Activated T-cell treated with anti-CD3 and anti-CD28 coated beads for 48 hours (primary cell): ENCODE data around the gene ZNF280C.
"Not testable (repeated sequence)": the region's sequence is repeated elsewhere in the genome, so short reads cannot be mapped to it uniquely, and the experiment has no call there.

ENCODE experiments used
- DNase-seq: peaks from one replicate; pipeline ENCODE4 v3.0.0-alpha.2; 2020; ENCODE audit warnings: low read depth

ZNF280C gene

GRCh38 chrX:130260316-130260715 lies 8.4 kb downstream of the ZNF280C start:
- DNase-seq: no peak

DNA sequence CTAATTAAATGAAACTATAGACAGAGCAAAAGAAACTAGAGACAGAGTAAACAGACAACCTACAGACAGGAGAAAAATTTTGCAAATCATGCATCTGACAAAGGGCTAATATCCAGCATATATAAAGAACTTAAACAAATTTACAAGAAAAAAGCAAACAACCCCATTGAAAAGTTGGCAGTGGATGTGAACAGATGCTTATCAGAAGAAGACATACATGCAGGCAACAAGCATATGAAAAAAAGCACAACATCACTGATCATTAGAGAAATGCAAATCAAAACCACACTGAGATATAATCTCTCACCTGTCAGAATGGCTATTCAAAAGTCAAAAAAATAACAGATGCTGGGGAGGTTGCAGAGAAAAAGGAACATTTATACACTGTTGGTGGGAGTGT lies 14.8 kb downstream of the ZNF280C start:
- DNase-seq: no peak

GRCh38 chrX:130251671-130252070 lies 17.0 kb downstream of the ZNF280C start:
- no peak for DNase-seq

DNA sequence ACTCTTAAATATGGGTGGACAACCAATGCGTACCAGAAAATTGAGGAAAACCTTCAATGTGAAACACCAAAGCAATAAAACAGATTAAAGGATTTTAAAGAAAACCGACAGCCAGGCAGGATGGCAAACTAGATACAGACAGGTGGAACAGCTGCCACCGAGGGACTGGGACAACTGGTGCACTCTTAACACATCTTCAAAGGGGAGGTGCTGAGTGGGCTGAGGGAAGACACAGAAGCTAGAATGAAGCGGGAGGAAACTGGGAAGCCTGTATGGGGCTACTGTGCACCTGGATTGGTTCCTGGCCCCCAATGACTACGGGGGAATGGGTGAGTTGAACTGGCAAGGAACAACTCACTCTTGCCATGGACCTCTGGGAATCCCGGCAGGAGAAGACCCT lies 20.7 kb downstream of the ZNF280C start:
- no peak for DNase-seq

DNA sequence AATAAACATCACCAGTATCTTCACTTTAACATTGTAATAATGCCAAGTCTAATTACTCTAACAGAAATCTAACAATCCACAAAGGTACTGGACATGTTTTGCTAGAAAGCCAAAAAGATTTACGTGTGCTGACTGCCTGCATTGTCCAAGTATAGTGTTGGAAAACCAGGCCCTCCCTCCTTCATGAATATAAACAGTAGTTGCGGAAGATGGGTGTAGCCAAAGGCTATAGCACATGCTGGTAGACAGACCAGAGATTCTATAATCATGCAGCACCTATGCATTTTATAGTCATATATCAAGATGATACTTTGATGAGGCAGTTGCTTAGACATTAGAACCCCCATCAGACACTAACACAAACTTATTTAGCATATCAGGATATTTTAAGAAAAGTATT lies 22.6 kb downstream of the ZNF280C start:
- DNase-seq: no peak

DNA sequence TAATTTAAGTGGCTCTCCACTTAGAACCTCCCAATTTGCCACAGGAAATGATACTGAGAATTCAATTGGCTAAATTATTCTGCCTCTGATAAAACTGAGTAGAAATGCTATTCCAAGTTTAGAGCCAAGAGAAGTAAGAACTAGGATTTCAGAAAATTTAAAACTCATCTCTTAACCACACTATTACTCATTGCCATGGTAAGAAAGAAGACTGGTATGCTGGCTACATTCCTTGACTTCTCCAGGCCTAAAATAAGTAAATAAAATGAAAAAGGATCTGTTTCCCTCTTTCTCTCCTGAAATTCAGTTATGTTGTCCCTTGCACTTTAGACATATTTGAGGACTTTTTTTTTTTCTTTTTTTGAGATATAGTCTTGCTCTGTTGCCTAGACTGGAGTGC lies 23.3 kb downstream of the ZNF280C start:
- DNase-seq: no peak

- DNase-seq: not testable (repeated sequence)
These were observed 37.5 kb downstream of the ZNF280C start for GRCh38 chrX:130231184-130231583.

DNA sequence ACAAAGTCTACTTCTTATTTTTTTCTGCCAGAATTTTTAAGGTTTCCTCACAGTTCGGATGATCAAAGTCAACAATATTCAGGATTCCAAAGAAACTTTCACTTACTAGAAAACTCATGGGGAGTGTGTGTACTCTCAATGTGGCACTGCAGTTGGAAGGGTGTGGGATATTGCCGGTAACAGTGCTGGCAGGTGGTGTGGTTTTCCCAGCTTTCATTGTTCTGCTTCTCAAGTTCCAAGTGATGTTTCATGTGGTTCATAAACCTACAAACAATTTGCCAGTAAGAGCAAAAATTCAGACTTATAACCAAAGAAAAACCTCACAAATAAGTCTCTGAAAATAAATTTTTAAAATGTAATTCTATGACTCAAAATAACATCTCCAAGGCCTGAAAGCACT lies 39.8 kb downstream of the ZNF280C start:
- no peak for DNase-seq

- DNase-seq: no peak
These were observed 43.9 kb downstream of the ZNF280C start for GRCh38 chrX:130224810-130225209.

DNA sequence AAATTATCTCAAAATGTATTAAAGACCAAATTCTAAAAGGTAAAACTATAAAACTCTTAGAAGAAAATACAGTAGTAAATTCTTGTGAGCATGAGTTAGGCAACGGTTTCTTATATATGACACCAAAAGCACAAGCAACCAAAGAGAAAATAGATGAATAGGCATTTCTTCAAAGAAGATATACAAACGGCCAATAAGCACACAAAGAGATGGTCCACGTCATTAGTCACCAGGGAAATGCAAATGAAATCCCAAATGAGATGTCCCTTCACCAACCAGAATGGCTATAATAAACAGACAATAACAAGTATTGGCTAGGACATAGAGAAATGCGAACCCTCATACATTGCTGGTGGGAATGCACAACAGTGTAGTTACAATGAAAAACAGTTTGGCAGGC lies 52.4 kb downstream of the ZNF280C start:
- no peak for DNase-seq

GRCh38 chrX:130213376-130213775 lies 55.3 kb downstream of the ZNF280C start:
- DNase-seq: no peak

DNA sequence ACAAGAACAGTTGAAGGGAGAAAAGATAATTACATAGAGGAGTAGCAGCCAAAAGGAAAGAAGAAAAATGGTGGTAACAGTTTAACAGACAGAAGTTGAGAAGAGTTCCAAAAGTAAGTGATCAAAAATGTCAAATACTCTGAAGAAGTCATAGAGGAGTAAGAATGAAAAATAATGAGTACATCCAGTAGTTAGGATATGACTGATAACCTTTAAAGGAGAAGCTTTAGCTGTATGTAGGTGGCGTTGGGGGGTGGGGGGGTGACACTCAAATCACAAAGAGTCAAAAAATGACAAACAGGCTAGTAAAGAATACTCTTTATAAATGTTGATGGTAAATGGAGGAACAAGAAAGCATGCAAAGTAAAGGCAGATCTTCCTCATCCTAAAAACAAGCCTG lies 56.3 kb downstream of the ZNF280C start:
- no peak for DNase-seq

- DNase-seq: no peak
These were observed 57.1 kb downstream of the ZNF280C start for GRCh38 chrX:130211415-130212186.

- no peak for DNase-seq
These were observed 64.1 kb downstream of the ZNF280C start for GRCh38 chrX:130204647-130205046.

GRCh38 chrX:130197464-130197863 lies 71.2 kb downstream of the ZNF280C start:
- no peak for DNase-seq

DNA sequence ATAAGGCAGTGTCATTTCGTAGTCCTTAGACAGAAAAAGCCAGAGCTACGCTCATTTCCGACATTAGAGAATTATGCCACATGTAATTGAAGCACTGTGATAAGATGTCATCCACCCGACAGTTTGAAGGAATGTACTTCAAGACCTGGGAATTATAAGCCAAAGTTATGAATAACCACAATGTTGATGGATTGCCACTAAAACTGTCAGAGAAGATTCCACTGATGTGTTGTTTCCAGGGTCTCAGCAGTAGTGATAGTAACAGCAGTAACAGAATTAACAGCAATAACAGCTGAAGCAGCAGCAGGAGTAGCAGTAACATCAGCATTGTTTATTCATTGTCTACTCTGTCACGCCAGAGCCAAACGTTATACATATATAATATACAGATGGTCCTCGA lies 72.2 kb downstream of the ZNF280C start:
- no peak for DNase-seq

DNA sequence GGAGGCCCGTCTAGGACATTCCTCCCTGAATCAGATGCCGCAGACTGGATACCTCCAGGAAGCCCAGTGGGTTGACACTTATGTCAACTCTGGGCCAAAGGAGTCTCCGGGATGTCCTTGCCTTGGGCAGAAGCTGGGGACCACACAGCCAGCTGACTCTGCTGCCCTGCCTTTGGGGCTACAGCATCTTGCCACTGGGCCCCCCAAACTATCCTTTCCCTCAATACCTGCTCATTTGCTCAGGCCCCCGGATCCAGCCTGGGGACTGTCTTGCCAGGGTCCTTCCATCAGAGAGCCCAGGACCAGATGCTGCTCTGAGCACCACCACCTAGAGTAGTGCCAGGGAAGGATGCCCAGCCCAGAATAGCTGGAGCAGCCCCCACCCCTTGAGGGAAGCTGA lies 77.9 kb downstream of the ZNF280C start:
- no peak for DNase-seq

DNA sequence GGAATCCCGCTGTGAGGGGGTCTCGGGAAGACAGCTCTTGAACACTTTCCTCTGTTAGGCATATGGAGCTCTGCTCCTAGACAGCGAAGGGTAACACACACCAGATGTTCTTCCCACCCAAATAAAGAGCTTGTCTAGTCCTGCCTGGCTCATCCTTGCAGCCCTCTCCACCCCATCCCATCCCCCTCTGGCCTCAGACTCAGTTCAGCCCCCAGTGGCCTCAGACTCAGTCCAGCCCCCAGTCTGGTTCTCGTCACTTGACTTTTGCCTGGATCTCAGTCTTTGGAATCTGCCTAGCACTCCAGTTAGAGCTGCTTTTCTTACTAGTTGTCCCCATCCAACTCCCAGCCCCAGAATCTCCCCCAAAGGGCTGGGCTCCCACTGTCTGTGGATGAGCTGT lies 82.0 kb downstream of the ZNF280C start:
- DNase-seq: no peak

DNA sequence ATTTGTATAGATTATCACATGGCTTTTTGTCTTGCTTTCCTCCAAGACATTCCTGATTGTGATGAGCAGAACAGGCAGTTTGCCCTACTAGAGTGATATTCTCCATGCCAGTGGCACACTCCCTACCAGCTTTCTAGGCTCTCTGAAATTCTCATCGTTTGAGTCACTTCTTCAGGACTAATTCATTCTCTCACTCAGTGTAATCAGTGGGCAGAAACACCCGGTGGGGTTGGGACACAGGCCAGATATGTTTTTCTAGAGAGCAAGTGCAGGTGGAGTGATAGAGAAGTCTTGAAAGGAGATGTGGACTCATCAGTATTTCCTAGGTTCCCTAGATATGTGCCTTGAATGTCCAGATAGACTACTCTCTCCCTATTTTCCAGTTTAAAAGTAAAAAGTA lies 83.8 kb downstream of the ZNF280C start:
- no peak for DNase-seq

GRCh38 chrX:130184168-130184567 lies 84.5 kb downstream of the ZNF280C start:
- no peak for DNase-seq

DNA sequence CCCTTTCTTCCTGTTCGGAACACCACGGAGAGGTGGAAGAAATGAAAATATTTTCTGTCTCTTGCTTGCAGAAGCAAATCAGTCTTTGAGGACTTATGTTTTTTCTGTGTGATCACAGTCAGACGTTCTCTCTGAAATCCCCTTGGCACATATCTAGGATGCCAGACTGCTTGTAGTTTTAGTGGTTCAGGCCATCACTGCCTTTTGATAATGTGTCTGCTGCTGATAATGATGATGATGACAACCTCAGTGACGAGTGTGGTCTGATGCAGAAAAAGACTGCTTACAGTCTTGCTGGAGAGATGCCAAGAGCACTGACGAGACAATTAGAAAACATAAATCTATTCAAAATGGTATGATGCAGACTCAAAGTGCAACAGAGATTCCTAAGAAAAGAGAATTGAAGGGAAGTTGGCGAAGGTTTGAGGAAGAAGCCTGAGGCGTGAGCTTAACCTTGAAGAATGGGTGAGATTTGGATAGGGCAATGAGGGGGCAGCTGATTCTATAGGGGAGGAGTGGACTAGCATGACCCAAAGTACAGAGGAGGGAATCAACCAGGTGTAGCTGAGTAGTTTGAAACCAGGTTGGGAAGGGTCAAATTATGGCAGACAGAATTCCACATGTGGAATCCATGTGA lies 89.0 kb downstream of the ZNF280C start:
- DNase-seq: no peak

DNA sequence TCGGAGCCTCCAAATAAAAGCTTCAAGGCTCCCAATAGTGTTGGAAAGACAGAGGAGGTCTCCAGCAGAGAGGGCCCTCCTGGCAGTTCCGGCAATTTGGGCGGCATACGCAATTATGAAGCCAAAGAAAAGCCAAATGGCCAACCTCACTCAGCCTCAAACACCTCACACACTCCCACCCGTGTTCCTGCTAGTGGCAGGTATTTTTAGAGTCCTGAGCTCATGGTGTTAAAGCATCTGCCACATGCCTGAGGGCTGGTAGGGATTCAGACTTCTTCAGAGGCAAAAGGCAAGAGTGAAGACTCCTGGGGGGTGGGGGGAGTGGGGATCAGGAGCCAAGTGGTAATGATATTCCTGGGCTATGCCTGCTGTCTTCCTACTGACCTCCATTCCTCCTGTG lies 89.5 kb downstream of the ZNF280C start:
- no peak for DNase-seq

DNA sequence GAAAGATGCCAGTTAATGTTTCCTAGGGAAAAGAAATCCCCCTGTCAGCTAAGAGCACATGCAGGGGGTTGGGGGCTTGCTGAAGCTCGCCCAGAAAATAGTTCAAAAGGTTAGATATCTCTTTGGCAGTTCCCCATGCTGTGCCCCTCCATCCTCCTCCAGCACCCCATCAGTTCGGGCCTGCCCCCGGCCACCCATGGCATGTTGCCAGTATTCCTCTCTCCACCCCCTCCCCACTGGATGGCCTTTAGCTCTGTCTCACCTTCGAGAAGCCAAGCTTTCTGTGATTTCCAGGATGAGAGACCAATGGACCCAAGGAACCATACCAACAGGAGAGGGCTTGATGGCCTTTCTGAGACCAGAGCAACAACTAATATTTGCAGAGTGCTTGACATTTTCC lies 91.8 kb downstream of the ZNF280C start:
- DNase-seq: no peak

GRCh38 chrX:130176354-130176776 lies 92.3 kb downstream of the ZNF280C start:
- DNase-seq: no peak
